CD14-positive monocyte (primary cell): ENCODE measurements around the gene HSDL1. TPM values are rescaled to one million over a fixed set of nuclear protein-coding genes. Genes with fewer than 3 reads are reported as not detected.

Experiments
- DNase-seq, 3 donors: peaks; one replicate each; pipeline ENCODE4 v3.0.0-alpha.2; 2011 to 2022
- H2AFZ ChIP-seq: 2 replicates; pipeline ENCODE4 v1.6.0; 2012; ENCODE audit warnings: mild to moderate bottlenecking, low read depth, low read length, inconsistent platforms; ENCODE audit not compliant: insufficient read depth, poor library complexity, severe bottlenecking
- H3K27ac ChIP-seq, 2 donors: 1 replicate in 1 of 2; 2 replicates in 1 of 2; pipeline ENCODE4 v1.5.1; 2012 to 2013; ENCODE audit warnings: low read length in 2 of 2, control low read depth in 1 of 2, inconsistent platforms in 1 of 2, low read depth in 1 of 2, mild to moderate bottlenecking in 1 of 2
- H3K27me3 ChIP-seq, 2 donors: one replicate each; pipeline versions ENCODE4 v1.6.0 to v1.6.1; 2011 to 2013; ENCODE audit warnings: low read length in 2 of 2; ENCODE audit not compliant: control insufficient read depth in 2 of 2, insufficient read depth in 2 of 2
- H3K36me3 ChIP-seq, 2 donors: replicated peaks in 1 of 2; 1 replicate in 1 of 2; 2 replicates in 1 of 2; pipeline versions ENCODE4 v1.5.1 to v1.6.1; 2012 to 2013; ENCODE audit warnings: low read length in 2 of 2, control low read depth in 1 of 2, inconsistent platforms in 1 of 2, mild to moderate bottlenecking in 1 of 2; ENCODE audit not compliant: insufficient read depth in 2 of 2, control insufficient read depth in 1 of 2
- H3K4me1 ChIP-seq, 2 donors: 1 replicate in 1 of 2; 2 replicates in 1 of 2; pipeline versions ENCODE4 v1.5.1 to v1.6.1; 2012 to 2013; ENCODE audit warnings: low read length in 2 of 2, control low read depth in 1 of 2, inconsistent platforms in 1 of 2, mild to moderate bottlenecking in 1 of 2, moderate library complexity in 1 of 2; ENCODE audit not compliant: insufficient read depth in 2 of 2, control insufficient read depth in 1 of 2
- H3K4me2 ChIP-seq: replicated peaks from 2 replicates; pipeline ENCODE3; 2012; ENCODE audit warnings: low read length, moderate library complexity, mild to moderate bottlenecking; ENCODE audit not compliant: poor library complexity, severe bottlenecking; ENCODE audit errors: extremely low read depth
- H3K4me3 ChIP-seq, 3 experiments: fragments of 200-600 bp in 1 of 3; sonication (generic) in 1 of 3; replicated peaks in 1 of 3; 1 replicate in 2 of 3; 2 replicates in 1 of 3; pipeline ENCODE4 v1.5.1; 2011 to 2013; ENCODE audit warnings: low read length in 3 of 3, mild to moderate bottlenecking in 3 of 3, control low read depth in 2 of 3, low read depth in 2 of 3, inconsistent platforms in 1 of 3, moderate library complexity in 1 of 3
- H3K79me2 ChIP-seq: 2 replicates; pipeline ENCODE4 v1.6.0; 2012; ENCODE audit warnings: mild to moderate bottlenecking, control low read depth, inconsistent platforms, low read length, moderate library complexity; ENCODE audit not compliant: insufficient read depth
- H3K9ac ChIP-seq: 2 replicates; pipeline ENCODE4 v1.6.0; 2017; ENCODE audit warnings: low read length, mild to moderate bottlenecking; ENCODE audit not compliant: insufficient read depth, poor library complexity, severe bottlenecking
- H3K9me3 ChIP-seq, 2 donors: replicated peaks in 1 of 2; 1 replicate in 1 of 2; 2 replicates in 1 of 2; pipeline versions ENCODE4 v1.5.1 to v1.6.1; 2012 to 2013; ENCODE audit warnings: low read length in 2 of 2, control low read depth in 1 of 2; ENCODE audit not compliant: control insufficient read depth in 1 of 2, insufficient read depth in 1 of 2
- H4K20me1 ChIP-seq: 2 replicates; pipeline ENCODE4 v1.6.0; 2012; ENCODE audit warnings: mild to moderate bottlenecking, low read length, control low read depth, moderate library complexity; ENCODE audit not compliant: insufficient read depth
- H3K27ac Mint-ChIP-seq, 7 donors: one replicate each; pipeline ENCODE4 v1.8.0; 2020; ENCODE audit warnings: mild to moderate bottlenecking in 7 of 7, mixed read lengths in 7 of 7, moderate library complexity in 6 of 7, inconsistent platforms in 2 of 7
- H3K27me3 Mint-ChIP-seq, 3 donors: one replicate each; pipeline ENCODE4 v1.8.0; 2021 to 2022; ENCODE audit warnings: low read depth in 3 of 3, mild to moderate bottlenecking in 3 of 3, mixed read lengths in 3 of 3, moderate library complexity in 3 of 3, inconsistent platforms in 1 of 3
- H3K36me3 Mint-ChIP-seq, 2 donors: one replicate each; pipeline ENCODE4 v1.8.0; 2020; ENCODE audit warnings: mixed read lengths in 2 of 2, inconsistent platforms in 1 of 2, mild to moderate bottlenecking in 1 of 2
- H3K4me1 Mint-ChIP-seq: one replicate; pipeline ENCODE4 v1.8.0; 2020; ENCODE audit warnings: mild to moderate bottlenecking, mixed read lengths
- H3K4me3 Mint-ChIP-seq, 2 donors: one replicate each; pipeline ENCODE4 v1.8.0; 2020; ENCODE audit warnings: mild to moderate bottlenecking in 2 of 2, mixed read lengths in 2 of 2, moderate library complexity in 1 of 2
- H3K9me3 Mint-ChIP-seq, 7 donors: one replicate each; pipeline ENCODE4 v1.8.0; 2020 to 2022; ENCODE audit warnings: mixed read lengths in 7 of 7, mild to moderate bottlenecking in 6 of 7, moderate library complexity in 6 of 7, inconsistent platforms in 2 of 7
- WGBS: methylation state at CpG from one replicate; pipeline ENCODE4 v1.1.5; 2013; ENCODE audit warnings: missing lambda C conversion rate; ENCODE audit not compliant: insufficient coverage; 5-methylcytosine and 5-hydroxymethylcytosine counted together
- intact Hi-C, 2 donors: fragments of 100-400 bp; cut with micrococcal nuclease; formaldehyde crosslinking; loops; one replicate each; pipeline versions ENCODE4 v1.15.0 to v1.15.1; 2023
- polyA plus RNA-seq, 3 donors: library from polyadenylated mRNA; depleted of rRNA in 1 of 3; unstranded in 2 of 3; stranded (reverse) in 1 of 3; fragments of 300-500 nt in 2 of 3; fragments of >200 nt in 1 of 3; fragmentation: Illumina TruSeq in 2 of 3; gene quantifications; 1 replicate in 2 of 3; 2 replicates in 1 of 3; pipeline ENCODE4 v1.2.3, GENCODE V29; 2012 to 2021
- TF ChIP-seq, protein P1 (sequence below): fragments of 200-600 bp; IDR thresholded peaks from one replicate; pipeline ENCODE4 v1.8.0; 2022; ENCODE audit warnings: antibody characterized with exemption, mild to moderate bottlenecking

The HSDL1 gene
- polyA plus RNA-seq, 3 donors: 7.3 to 13.3 (median 8.0) TPM

GRCh38 chr16:84082835-84083569 lies 62.0 kb downstream of the HSDL1 start:
- no peaks in the 10 kb centered on the region for H3K9me3 ChIP-seq
- intact Hi-C loops: loop anchor here in 1 of 2 donors (5.0 kb wide), 1 partner anchor 34 kb away; the partner anchor contains the start of gene MBTPS1
- peak overlapping the region; percentile 84 for H2AFZ ChIP-seq
- TF ChIP-seq, protein P1, sequence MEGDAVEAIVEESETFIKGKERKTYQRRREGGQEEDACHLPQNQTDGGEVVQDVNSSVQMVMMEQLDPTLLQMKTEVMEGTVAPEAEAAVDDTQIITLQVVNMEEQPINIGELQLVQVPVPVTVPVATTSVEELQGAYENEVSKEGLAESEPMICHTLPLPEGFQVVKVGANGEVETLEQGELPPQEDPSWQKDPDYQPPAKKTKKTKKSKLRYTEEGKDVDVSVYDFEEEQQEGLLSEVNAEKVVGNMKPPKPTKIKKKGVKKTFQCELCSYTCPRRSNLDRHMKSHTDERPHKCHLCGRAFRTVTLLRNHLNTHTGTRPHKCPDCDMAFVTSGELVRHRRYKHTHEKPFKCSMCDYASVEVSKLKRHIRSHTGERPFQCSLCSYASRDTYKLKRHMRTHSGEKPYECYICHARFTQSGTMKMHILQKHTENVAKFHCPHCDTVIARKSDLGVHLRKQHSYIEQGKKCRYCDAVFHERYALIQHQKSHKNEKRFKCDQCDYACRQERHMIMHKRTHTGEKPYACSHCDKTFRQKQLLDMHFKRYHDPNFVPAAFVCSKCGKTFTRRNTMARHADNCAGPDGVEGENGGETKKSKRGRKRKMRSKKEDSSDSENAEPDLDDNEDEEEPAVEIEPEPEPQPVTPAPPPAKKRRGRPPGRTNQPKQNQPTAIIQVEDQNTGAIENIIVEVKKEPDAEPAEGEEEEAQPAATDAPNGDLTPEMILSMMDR: no peak
- peaks cover 41 to 70% of the 10 kb centered on the region in 2 donors for H3K36me3 ChIP-seq
- H3K9ac ChIP-seq: peak overlapping the region; percentile 35
- peak overlapping the region; percentile 80 to 87 for H3K27ac ChIP-seq
- peak overlapping the region; percentile 62 for H3K4me2 ChIP-seq
- DNase-seq: peak; percentile 46 to 61 (median 57)
- Mint-ChIP-seq H3K4me3 (peak overlapping the region; percentile 70 to 82), H3K9me3 (no peaks in the 10 kb centered on the region), H3K36me3 (peaks cover 69% of the 10 kb centered on the region in 2 donors), H3K4me1 (peaks cover 52% of the 10 kb centered on the region), H3K27me3 (no peaks in the 10 kb centered on the region), H3K27ac (peak overlapping the region; percentile 87 to 96 (median 92))
- H3K27me3 ChIP-seq: no peaks in the 10 kb centered on the region
- 14% methylated on average over 4 of the region's 11 CpGs for WGBS
- H3K4me3 ChIP-seq: peak overlapping the region in 1 of 3 experiments; percentile 58
- peaks cover 51 to 54% of the 10 kb centered on the region in 2 donors for H3K4me1 ChIP-seq
- peaks cover 48% of the 10 kb centered on the region for H3K79me2 ChIP-seq
- H4K20me1 ChIP-seq: peaks cover 9% of the 10 kb centered on the region

DNA sequence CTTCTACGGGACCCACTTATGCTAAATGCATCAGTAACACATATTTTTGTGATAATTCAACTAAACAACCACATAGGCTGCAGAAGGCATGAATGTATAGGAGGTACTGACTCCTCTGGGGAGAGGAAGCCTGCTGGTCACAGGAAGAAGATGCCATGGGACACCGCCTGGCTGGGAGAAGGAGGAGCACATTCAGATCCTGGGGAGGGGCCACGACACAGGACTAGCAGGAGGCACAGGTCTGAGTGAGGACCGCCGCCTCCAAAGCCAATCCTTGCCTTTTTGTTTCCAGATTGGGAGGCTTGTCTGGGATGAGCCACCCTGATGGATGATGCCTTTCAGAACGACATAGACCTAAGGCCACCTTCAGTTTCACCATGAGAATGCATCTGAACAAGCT lies 62.9 kb downstream of the HSDL1 start:
- H3K4me1 Mint-ChIP-seq: peaks cover 44% of the 10 kb centered on the region
- H3K27me3 ChIP-seq: no peaks in the 10 kb centered on the region
- no peak overlapping the region for H2AFZ ChIP-seq
- DNase-seq: no peak
- 88% methylated on average over 4 of the region's 6 CpGs for WGBS
- peaks cover 69% of the 10 kb centered on the region in 2 donors for H3K36me3 Mint-ChIP-seq
- no peaks in the 10 kb centered on the region for H3K9me3 Mint-ChIP-seq
- peak overlapping the region; percentile 41 to 96 (median 74) for H3K27ac Mint-ChIP-seq
- H4K20me1 ChIP-seq: peaks cover 17% of the 10 kb centered on the region
- no peak overlapping the region for H3K9ac ChIP-seq
- no peaks in the 10 kb centered on the region for H3K9me3 ChIP-seq
- H3K4me2 ChIP-seq: no peak overlapping the region
- intact Hi-C loops: loop anchor here in 1 of 2 donors (5.0 kb wide), 1 partner anchor 35 kb away; the partner anchor contains the start of gene MBTPS1
- H3K36me3 ChIP-seq: peaks cover 40 to 70% of the 10 kb centered on the region in 2 donors
- no peak overlapping the region for H3K4me3 Mint-ChIP-seq
- H3K4me3 ChIP-seq: no peak overlapping the region
- no peaks in the 10 kb centered on the region for H3K27me3 Mint-ChIP-seq
- H3K27ac ChIP-seq: peak overlapping the region; percentile 80 to 87
- peaks cover 47% of the 10 kb centered on the region for H3K79me2 ChIP-seq
- H3K4me1 ChIP-seq: peaks cover 44 to 45% of the 10 kb centered on the region in 2 donors
- TF ChIP-seq, protein P1: no peak
